ENCODE measurements around the gene CEACAM21.

GRCh38 chr19:41546386-41546789 lies 29.6 kb upstream of the CEACAM21 start:
- no peak for TF ChIP-seq CTCF (IDR thresholded peaks at IDR 0.05; ENCODE audit: low read depth, low read length)
- TF ChIP-seq EZH2phosphoT487 (IDR thresholded peaks at IDR 0.05; ENCODE audit: low read depth) = no peak
